OCI-LY7 (cell line): Measurements from ENCODE around the gene NDP. TPM values are rescaled to one million over a fixed set of nuclear protein-coding genes. Genes with fewer than 3 reads are reported as not detected.

Experiments used
- BruUV-seq: library from RNA; stranded (reverse); fragments of 400-500 nt; replicated peaks from 2 replicates; lab custom pipeline; 2021; lab: Mats Ljungman, UMichigan
- CTCF ChIA-PET: fragments of 300-600 bp; sonication (Branson Sonifier 250); formaldehyde crosslinking; loops from one replicate; lab custom pipeline; 2022; ENCODE audit warnings: antibody characterized with exemption; ENCODE audit not compliant: unreplicated experiment; lab: Charles Lee
- POLR2A ChIA-PET: fragments of 300-600 bp; sonication (Branson Sonifier 250); formaldehyde crosslinking; loops from one replicate; lab custom pipeline; 2022; ENCODE audit warnings: antibody characterized with exemption; lab: Charles Lee
- DNase-seq: peaks from one replicate; pipeline ENCODE4 v3.0.0-alpha.2; 2015; ENCODE audit warnings: low spot score
- H2AFZ ChIP-seq: fragments of 200-600 bp; sonication (generic), shearing (Covaris generic); 2 replicates; pipeline ENCODE4 v1.6.1; 2014; ENCODE audit warnings: mild to moderate bottlenecking, antibody characterized with exemption, low read length, moderate library complexity
- H3K27ac ChIP-seq: fragments of 200-600 bp; sonication (generic); 2 replicates; pipeline ENCODE4 v1.5.1; 2014; ENCODE audit warnings: mixed run types, low read depth, mild to moderate bottlenecking, moderate library complexity, low read length, inconsistent platforms; ENCODE audit not compliant: poor library complexity, severe bottlenecking
- H3K36me3 ChIP-seq: fragments of 200-600 bp; sonication (generic); 2 replicates; pipeline ENCODE4 v1.6.1; 2014; ENCODE audit warnings: mild to moderate bottlenecking, antibody characterized with exemption, low read length, moderate library complexity, mixed read lengths; ENCODE audit not compliant: insufficient read depth
- H3K4me1 ChIP-seq: fragments of 200-600 bp; sonication (generic); 2 replicates; pipeline ENCODE4 v1.5.1; 2014; ENCODE audit warnings: mild to moderate bottlenecking, low read length; ENCODE audit not compliant: insufficient read depth, poor library complexity, severe bottlenecking
- H3K4me2 ChIP-seq: fragments of 200-600 bp; sonication (generic); 2 replicates; pipeline ENCODE4 v1.6.1; 2014; ENCODE audit warnings: mild to moderate bottlenecking, low read length
- H3K4me3 ChIP-seq: fragments of 200-600 bp; sonication (generic); 2 replicates; pipeline ENCODE4 v1.5.1; 2014; ENCODE audit warnings: mild to moderate bottlenecking, low read depth, low read length; ENCODE audit not compliant: poor library complexity, severe bottlenecking
- H3K79me2 ChIP-seq: fragments of 200-600 bp; sonication (generic); 2 replicates; pipeline ENCODE4 v1.6.1; 2016; ENCODE audit warnings: low read depth, mild to moderate bottlenecking, low read length, moderate library complexity, mixed read lengths; ENCODE audit not compliant: insufficient read depth
- H3K9me2 ChIP-seq: fragments of 200-600 bp; sonication (generic); 2 replicates; pipeline ENCODE4 v1.6.1; 2016; ENCODE audit warnings: mild to moderate bottlenecking, low read length, mixed read lengths; ENCODE audit not compliant: insufficient read depth
- H3K9me3 ChIP-seq: fragments of 200-600 bp; sonication (generic); 2 replicates; pipeline ENCODE4 v1.6.1; 2014; ENCODE audit warnings: mild to moderate bottlenecking, mixed run types, low read length, mixed read lengths
- H4K20me1 ChIP-seq: fragments of 200-600 bp; sonication (generic); 2 replicates; pipeline ENCODE4 v1.6.1; 2014; ENCODE audit warnings: mild to moderate bottlenecking, antibody characterized with exemption, low read length, moderate library complexity, mixed read lengths; ENCODE audit not compliant: insufficient read depth
- EZH2phosphoT487 ChIP-seq: fragments of 200-600 bp; sonication (generic); IDR thresholded peaks from 2 replicates; pipeline ENCODE4 v1.6.1; 2018; ENCODE audit warnings: low read depth, borderline replicate concordance, mild to moderate bottlenecking, mixed run types, antibody characterized with exemption, low read length, moderate library complexity, mixed read lengths
- intact Hi-C: fragments of 100-400 bp; cut with micrococcal nuclease; formaldehyde crosslinking; loops from one replicate; pipeline ENCODE4 v1.10.0; 2022; ENCODE audit not compliant: unreplicated experiment
- total RNA-seq, 2 experiments: library from RNA; depleted of rRNA in 1 of 2; stranded (reverse); fragments of >200 nt in 1 of 2; shearing (Covaris generic) in 1 of 2; gene quantifications; 2 replicates each; pipeline ENCODE4 v1.2.3, GENCODE V29; 2014 to 2022
- TF ChIP-seq, protein P1 (sequence below): fragments of 200-600 bp; sonication (generic); conservative IDR thresholded peaks from 2 replicates; pipeline ENCODE4 v1.5.1; 2014; ENCODE audit warnings: mild to moderate bottlenecking, antibody characterized with exemption, low read length, moderate library complexity, mixed read lengths

Gene NDP
- total RNA-seq, 2 experiments from 2014 or later: not detected

GRCh38 chrX:43976205-43976604 is 3.0 kb upstream of the NDP start:
- intact Hi-C loops: no loop called here
- Histone ChIP-seq H2AFZ (no peak overlapping the region), H3K27ac (no peak overlapping the region), H3K4me2 (no peak overlapping the region), H3K9me3 (no peaks in the 10 kb centered on the region), H3K79me2 (no peaks in the 10 kb centered on the region), H3K4me3 (no peak overlapping the region), H3K9me2 (no peaks in the 10 kb centered on the region), H3K36me3 (no peaks in the 10 kb centered on the region), H3K4me1 (no peaks in the 10 kb centered on the region), H4K20me1 (no peaks in the 10 kb centered on the region)
- no TSS peak for BruUV-seq
- no peak for DNase-seq
- POLR2A ChIA-PET: no interaction called here
- CTCF ChIA-PET: no interaction called here
- TF ChIP-seq, protein P1, sequence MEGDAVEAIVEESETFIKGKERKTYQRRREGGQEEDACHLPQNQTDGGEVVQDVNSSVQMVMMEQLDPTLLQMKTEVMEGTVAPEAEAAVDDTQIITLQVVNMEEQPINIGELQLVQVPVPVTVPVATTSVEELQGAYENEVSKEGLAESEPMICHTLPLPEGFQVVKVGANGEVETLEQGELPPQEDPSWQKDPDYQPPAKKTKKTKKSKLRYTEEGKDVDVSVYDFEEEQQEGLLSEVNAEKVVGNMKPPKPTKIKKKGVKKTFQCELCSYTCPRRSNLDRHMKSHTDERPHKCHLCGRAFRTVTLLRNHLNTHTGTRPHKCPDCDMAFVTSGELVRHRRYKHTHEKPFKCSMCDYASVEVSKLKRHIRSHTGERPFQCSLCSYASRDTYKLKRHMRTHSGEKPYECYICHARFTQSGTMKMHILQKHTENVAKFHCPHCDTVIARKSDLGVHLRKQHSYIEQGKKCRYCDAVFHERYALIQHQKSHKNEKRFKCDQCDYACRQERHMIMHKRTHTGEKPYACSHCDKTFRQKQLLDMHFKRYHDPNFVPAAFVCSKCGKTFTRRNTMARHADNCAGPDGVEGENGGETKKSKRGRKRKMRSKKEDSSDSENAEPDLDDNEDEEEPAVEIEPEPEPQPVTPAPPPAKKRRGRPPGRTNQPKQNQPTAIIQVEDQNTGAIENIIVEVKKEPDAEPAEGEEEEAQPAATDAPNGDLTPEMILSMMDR: no peak
- TF ChIP-seq EZH2phosphoT487: no peak

DNA sequence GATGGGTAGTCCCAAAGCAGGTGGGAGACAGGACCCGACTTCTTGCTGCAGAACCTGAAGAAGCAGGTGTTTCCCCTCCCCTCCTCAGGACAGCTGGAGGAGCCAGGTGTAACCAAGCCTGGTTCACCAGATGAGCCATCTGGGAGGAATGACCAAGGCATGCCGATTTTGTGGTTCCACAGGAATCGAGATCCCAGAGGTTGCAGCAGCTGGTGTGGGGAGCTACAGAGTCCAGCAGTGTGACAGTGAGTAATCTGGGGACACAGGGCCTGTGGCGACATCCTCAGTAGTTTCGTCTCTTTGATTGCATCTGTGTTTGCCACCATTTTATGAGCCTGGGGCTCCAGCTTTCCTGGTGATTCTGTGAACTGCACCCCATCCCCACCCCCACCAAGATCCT is 2.6 kb upstream of the NDP start:
- ChIA-PET CTCF (no interaction called here), POLR2A (no interaction called here)
- Histone ChIP-seq H4K20me1 (no peaks in the 10 kb centered on the region), H3K36me3 (no peaks in the 10 kb centered on the region), H2AFZ (no peak overlapping the region), H3K4me2 (no peak overlapping the region), H3K4me1 (no peaks in the 10 kb centered on the region), H3K79me2 (no peaks in the 10 kb centered on the region), H3K27ac (no peak overlapping the region), H3K9me3 (no peaks in the 10 kb centered on the region), H3K4me3 (no peak overlapping the region), H3K9me2 (no peaks in the 10 kb centered on the region)
- no TSS peak for BruUV-seq
- DNase-seq: no peak
- intact Hi-C loops: no loop called here
- TF ChIP-seq, protein P1: no peak
- no peak for TF ChIP-seq EZH2phosphoT487

DNA sequence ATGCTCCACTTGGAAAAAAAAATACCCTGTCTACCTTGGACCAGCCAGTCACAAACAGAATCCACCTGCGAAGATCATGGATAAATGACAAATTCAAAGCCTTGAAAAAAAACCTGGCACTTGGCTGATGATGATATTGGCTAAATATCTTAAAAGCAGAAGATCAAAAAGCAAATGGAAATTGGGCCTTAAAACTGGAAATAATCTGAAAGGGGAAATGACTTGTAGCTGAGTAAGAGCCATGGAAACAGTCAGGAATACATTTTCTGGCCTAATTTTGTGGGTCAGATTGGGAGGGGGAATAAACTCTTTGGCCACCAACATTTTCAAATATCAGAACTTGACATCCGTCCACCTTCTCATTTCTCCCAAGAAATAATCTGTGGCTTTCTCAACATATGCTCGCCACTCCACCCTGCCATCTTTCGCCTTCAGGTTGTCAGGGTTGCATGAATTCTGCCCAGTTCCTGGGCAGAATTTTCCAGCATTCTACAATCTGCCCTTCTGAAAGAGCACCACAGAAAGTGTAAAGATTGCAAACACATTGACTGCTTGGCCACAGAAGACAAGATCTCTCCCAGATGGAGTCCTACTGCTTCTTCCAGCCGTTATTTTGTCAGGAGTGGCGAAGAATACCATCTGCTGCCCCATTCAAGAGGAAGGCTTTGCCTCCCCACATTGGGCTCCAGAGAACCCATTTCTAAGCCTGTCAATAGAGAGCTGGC is 1.7 kb upstream of the NDP start:
- no peak for DNase-seq
- BruUV-seq: no TSS peak
- CTCF ChIA-PET: no interaction called here
- POLR2A ChIA-PET: no interaction called here
- no peak overlapping the region for H3K4me2 ChIP-seq
- H3K36me3 ChIP-seq: no peaks in the 10 kb centered on the region
- H3K79me2 ChIP-seq: no peaks in the 10 kb centered on the region
- H3K9me2 ChIP-seq: no peaks in the 10 kb centered on the region
- intact Hi-C loops: no loop called here
- H4K20me1 ChIP-seq: no peaks in the 10 kb centered on the region
- TF ChIP-seq, protein P1: no peak
- TF ChIP-seq EZH2phosphoT487: no peak
- H3K9me3 ChIP-seq: no peaks in the 10 kb centered on the region
- no peak overlapping the region for H2AFZ ChIP-seq
- H3K4me3 ChIP-seq: no peak overlapping the region
- H3K4me1 ChIP-seq: no peaks in the 10 kb centered on the region
- H3K27ac ChIP-seq: no peak overlapping the region
